ENCODE results near the gene SUSD6. TPM values are rescaled to one million over a fixed set of nuclear protein-coding genes. Genes with fewer than 3 reads are reported as not detected.

SUSD6 gene
- total RNA-seq, 1 experiment from 2014 or later, result 32.1 TPM

- intact Hi-C loops (cut with micrococcal nuclease), result no loop called here
- no peak overlapping the region for H3K27ac Mint-ChIP-seq (ENCODE audit: low read depth, unreplicated experiment)
- DNase-seq (ENCODE audit: unreplicated experiment), result no peak
- POLR2A ChIA-PET, result interaction anchor here (0.7 to 1.5 kb wide), 2 partner anchors 11 to 12 kb away, joined by 3 to 5 read pairs; no protein-coding TSS in a partner anchor
- no peaks in the 10 kb centered on the region for H3K9me3 Mint-ChIP-seq (ENCODE audit: unreplicated experiment)
- TF ChIP-seq CTCF (IDR thresholded peaks at IDR 0.05; ENCODE audit: unreplicated experiment), result no peak
- CTCF ChIA-PET, result no interaction called here
- peaks cover 37% of the 10 kb centered on the region for H3K4me1 Mint-ChIP-seq (ENCODE audit: insufficient read depth, unreplicated experiment)
- H3K4me3 Mint-ChIP-seq (ENCODE audit: unreplicated experiment), result no peak overlapping the region
- BruUV-seq (replicated peaks), result no TSS peak
- H3K36me3 Mint-ChIP-seq (ENCODE audit: insufficient read depth, unreplicated experiment), result peaks cover 29% of the 10 kb centered on the region
- no peaks in the 10 kb centered on the region for H3K27me3 Mint-ChIP-seq (ENCODE audit: insufficient read depth, unreplicated experiment)
These were observed 58.0 kb downstream of the SUSD6 start for GRCh38 chr14:69669375-69669774.

- no peaks in the 10 kb centered on the region for H3K27me3 Mint-ChIP-seq (ENCODE audit: insufficient read depth, unreplicated experiment)
- no peak for TF ChIP-seq CTCF (IDR thresholded peaks at IDR 0.05; ENCODE audit: unreplicated experiment)
- ChIA-PET CTCF (no interaction called here), POLR2A (interaction anchor here (1.5 kb wide), 1 partner anchor 13 kb away, joined by 5 read pairs; no protein-coding TSS in a partner anchor)
- no peak for DNase-seq (ENCODE audit: unreplicated experiment)
- H3K36me3 Mint-ChIP-seq (ENCODE audit: insufficient read depth, unreplicated experiment), result peaks cover 27% of the 10 kb centered on the region
- BruUV-seq (replicated peaks), result no TSS peak
- intact Hi-C loops (cut with micrococcal nuclease), result no loop called here
- no peak overlapping the region for H3K27ac Mint-ChIP-seq (ENCODE audit: low read depth, unreplicated experiment)
- H3K4me1 Mint-ChIP-seq (ENCODE audit: insufficient read depth, unreplicated experiment), result peaks cover 39% of the 10 kb centered on the region
- H3K4me3 Mint-ChIP-seq (ENCODE audit: unreplicated experiment), result no peak overlapping the region
- H3K9me3 Mint-ChIP-seq (ENCODE audit: unreplicated experiment), result no peaks in the 10 kb centered on the region
These were observed 58.7 kb downstream of the SUSD6 start for GRCh38 chr14:69670093-69670492.

GRCh38 chr14:69671365-69672030 lies 60.1 kb downstream of the SUSD6 start:
- intact Hi-C loops (cut with micrococcal nuclease), result no loop called here
- no peak for DNase-seq (ENCODE audit: unreplicated experiment)
- H3K36me3 Mint-ChIP-seq (ENCODE audit: insufficient read depth, unreplicated experiment), result peaks cover 36% of the 10 kb centered on the region
- H3K27me3 Mint-ChIP-seq (ENCODE audit: insufficient read depth, unreplicated experiment), result no peaks in the 10 kb centered on the region
- H3K4me3 Mint-ChIP-seq (ENCODE audit: unreplicated experiment), result no peak overlapping the region
- no peak overlapping the region for H3K27ac Mint-ChIP-seq (ENCODE audit: low read depth, unreplicated experiment)
- H3K9me3 Mint-ChIP-seq (ENCODE audit: unreplicated experiment), result no peaks in the 10 kb centered on the region
- CTCF ChIA-PET, result no interaction called here
- no peak for TF ChIP-seq CTCF (IDR thresholded peaks at IDR 0.05; ENCODE audit: unreplicated experiment)
- no TSS peak for BruUV-seq (replicated peaks)
- peaks cover 32% of the 10 kb centered on the region for H3K4me1 Mint-ChIP-seq (ENCODE audit: insufficient read depth, unreplicated experiment)
- POLR2A ChIA-PET, result no interaction called here

GRCh38 chr14:69672356-69672755 lies 61.0 kb downstream of the SUSD6 start:
- BruUV-seq (replicated peaks), result no TSS peak

More at GRCh38 chr14:69672356-69672755, 61.0 kb downstream of the SUSD6 start:
- intact Hi-C loops (cut with micrococcal nuclease), result no loop called here
- Mint-ChIP-seq H3K4me1 (ENCODE audit: insufficient read depth, unreplicated experiment) (peaks cover 25% of the 10 kb centered on the region), H3K27me3 (ENCODE audit: insufficient read depth, unreplicated experiment) (no peaks in the 10 kb centered on the region), H3K27ac (ENCODE audit: low read depth, unreplicated experiment) (no peak overlapping the region), H3K9me3 (ENCODE audit: unreplicated experiment) (no peaks in the 10 kb centered on the region), H3K36me3 (ENCODE audit: insufficient read depth, unreplicated experiment) (peaks cover 29% of the 10 kb centered on the region), H3K4me3 (ENCODE audit: unreplicated experiment) (no peak overlapping the region)
- POLR2A ChIA-PET, result interaction anchor here (1.3 kb wide), 1 partner anchor 26 kb away, joined by 3 read pairs; no protein-coding TSS in a partner anchor
- DNase-seq (ENCODE audit: unreplicated experiment), result no peak
- no peak for TF ChIP-seq CTCF (IDR thresholded peaks at IDR 0.05; ENCODE audit: unreplicated experiment)
- CTCF ChIA-PET, result interaction anchor here (0.6 to 0.7 kb wide), 2 partner anchors 29 to 355 kb away, joined by 3 to 5 read pairs; no protein-coding TSS in a partner anchor
